Measurements from ENCODE around the gene ZNF507. TPM values are rescaled to one million over a fixed set of nuclear protein-coding genes. Genes with fewer than 3 reads are reported as not detected.

The ZNF507 gene
- total RNA-seq, 1 experiment from 2014 or later: 31.1 TPM

GRCh38 chr19:32346901-32347300 is 1.5 kb downstream of the ZNF507 start:
- no peaks in the 10 kb centered on the region for H3K79me1 ChIP-seq (ENCODE audit: insufficient read depth, low read depth, low read length, poor library complexity, severe bottlenecking)
- H2AFZ ChIP-seq (ENCODE audit: low read length): no peak overlapping the region
- no peaks in the 10 kb centered on the region for H3K4me1 ChIP-seq (ENCODE audit: insufficient read depth, low read length)
- no peak overlapping the region for H2BK20ac ChIP-seq (ENCODE audit: low read depth, low read length, poor library complexity, severe bottlenecking)
- H3K9me3 ChIP-seq (ENCODE audit: control insufficient read depth, low read depth, low read length): no peaks in the 10 kb centered on the region
- peak overlapping the region; percentile 81 for H3K4me2 ChIP-seq (ENCODE audit: insufficient read depth, insufficient read length, low read length)
- peak overlapping the region; percentile 78 for H3K9ac ChIP-seq (ENCODE audit: extremely low read depth, insufficient read length, low read length)
- H3K18ac ChIP-seq (ENCODE audit: insufficient read length, low read depth, low read length): no peak overlapping the region
- no peaks in the 10 kb centered on the region for H3K23me2 ChIP-seq (ENCODE audit: insufficient read length, low read depth, low read length, poor library complexity, severe bottlenecking)
- H4K20me1 ChIP-seq (ENCODE audit: control insufficient read depth, insufficient read depth, insufficient read length): no peaks in the 10 kb centered on the region
- no peak overlapping the region for H3K56ac ChIP-seq (ENCODE audit: insufficient read length, low read depth, low read length)
- no peak overlapping the region for H3K4ac ChIP-seq (ENCODE audit: low read depth, low read length)
- H4K91ac ChIP-seq (ENCODE audit: insufficient read length, low read depth, low read length): no peak overlapping the region
- H3K4me3 Mint-ChIP-seq: peak overlapping the region; percentile 89 to 99
- no peak overlapping the region for H3K27ac Mint-ChIP-seq
- TF ChIP-seq, protein P1, sequence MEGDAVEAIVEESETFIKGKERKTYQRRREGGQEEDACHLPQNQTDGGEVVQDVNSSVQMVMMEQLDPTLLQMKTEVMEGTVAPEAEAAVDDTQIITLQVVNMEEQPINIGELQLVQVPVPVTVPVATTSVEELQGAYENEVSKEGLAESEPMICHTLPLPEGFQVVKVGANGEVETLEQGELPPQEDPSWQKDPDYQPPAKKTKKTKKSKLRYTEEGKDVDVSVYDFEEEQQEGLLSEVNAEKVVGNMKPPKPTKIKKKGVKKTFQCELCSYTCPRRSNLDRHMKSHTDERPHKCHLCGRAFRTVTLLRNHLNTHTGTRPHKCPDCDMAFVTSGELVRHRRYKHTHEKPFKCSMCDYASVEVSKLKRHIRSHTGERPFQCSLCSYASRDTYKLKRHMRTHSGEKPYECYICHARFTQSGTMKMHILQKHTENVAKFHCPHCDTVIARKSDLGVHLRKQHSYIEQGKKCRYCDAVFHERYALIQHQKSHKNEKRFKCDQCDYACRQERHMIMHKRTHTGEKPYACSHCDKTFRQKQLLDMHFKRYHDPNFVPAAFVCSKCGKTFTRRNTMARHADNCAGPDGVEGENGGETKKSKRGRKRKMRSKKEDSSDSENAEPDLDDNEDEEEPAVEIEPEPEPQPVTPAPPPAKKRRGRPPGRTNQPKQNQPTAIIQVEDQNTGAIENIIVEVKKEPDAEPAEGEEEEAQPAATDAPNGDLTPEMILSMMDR (conservative IDR thresholded peaks at IDR 0.05): no peak
- no peak overlapping the region for H3T11ph ChIP-seq (ENCODE audit: low read length)
- peaks cover 9 to 26% (median 25%) of the 10 kb centered on the region in 3 experiments for H3K36me3 Mint-ChIP-seq (ENCODE audit: insufficient read depth in 1 of 3, low read depth in 3 of 3)
- H3K27me3 Mint-ChIP-seq (ENCODE audit: low read depth): peaks cover 7% of the 10 kb centered on the region; the same call in 1 of the 2 replicates
- no peak overlapping the region for H3K14ac ChIP-seq (ENCODE audit: insufficient read depth, low read length)
- no peak overlapping the region for H2BK15ac ChIP-seq (ENCODE audit: low read depth, low read length)
- no CpG with 5 or more reads among the region's 3 CpGs for WGBS (ENCODE audit: extremely low coverage, insufficient read length, low lambda C conversion rate)
- peaks cover 2 to 5% of the 10 kb centered on the region in 2 experiments; a peak in 2 of 4 replicates for H3K4me1 Mint-ChIP-seq
- peaks cover 4% of the 10 kb centered on the region; the same call in 1 of the 2 replicates for H3K79me2 ChIP-seq (ENCODE audit: insufficient read depth, low read length)
- H3K9me3 Mint-ChIP-seq: peaks cover 0 to 1% of the 10 kb centered on the region in 2 experiments; a peak in 1 of 5 replicates
- no peak overlapping the region for H2BK12ac ChIP-seq (ENCODE audit: insufficient read length, low read depth, low read length)
- H2BK120ac ChIP-seq (ENCODE audit: low read depth, low read length, poor library complexity, severe bottlenecking): no peak overlapping the region
- H4K8ac ChIP-seq (replicated peaks; ENCODE audit: insufficient read length, low read depth, low read length): no peak overlapping the region
- no peak overlapping the region for H3K27ac ChIP-seq (ENCODE audit: insufficient read length, low read depth, low read length)
- H3K27me3 ChIP-seq (ENCODE audit: insufficient read depth, low read length): no peaks in the 10 kb centered on the region
- H3K23ac ChIP-seq (ENCODE audit: insufficient read length, low read depth, low read length): no peak overlapping the region
- no peak overlapping the region for H2AK5ac ChIP-seq (ENCODE audit: insufficient read length, low read length)
- H2BK5ac ChIP-seq (ENCODE audit: insufficient read length, low read length): no peak overlapping the region
- no peak for DNase-seq
- H4K5ac ChIP-seq (ENCODE audit: insufficient read length, low read depth, low read length): no peak overlapping the region

Data from H9 (cell line).